H54 (cell line): Measurements from ENCODE around the gene TRAF5.
"Not testable (repeated sequence)": the region's sequence is repeated elsewhere in the genome, so short reads cannot be mapped to it uniquely, and the experiment has no call there.

Experiments used
- DNase-seq: peaks from one replicate; pipeline ENCODE4 v3.0.0; 2011; ENCODE audit warnings: low spot score, mixed read lengths; ENCODE audit not compliant: insufficient read length
- FAIRE-seq: peaks from 3 replicates; lab custom pipeline; 2011; peaks lifted over from hg19 to GRCh38; lab: Jason Lieb, UNC
- POLR2A ChIP-seq: IDR thresholded peaks from 2 replicates; pipeline ENCODE4 v1.6.1; 2011; ENCODE audit warnings: low read depth, mild to moderate bottlenecking, low read length

TRAF5 gene

DNA sequence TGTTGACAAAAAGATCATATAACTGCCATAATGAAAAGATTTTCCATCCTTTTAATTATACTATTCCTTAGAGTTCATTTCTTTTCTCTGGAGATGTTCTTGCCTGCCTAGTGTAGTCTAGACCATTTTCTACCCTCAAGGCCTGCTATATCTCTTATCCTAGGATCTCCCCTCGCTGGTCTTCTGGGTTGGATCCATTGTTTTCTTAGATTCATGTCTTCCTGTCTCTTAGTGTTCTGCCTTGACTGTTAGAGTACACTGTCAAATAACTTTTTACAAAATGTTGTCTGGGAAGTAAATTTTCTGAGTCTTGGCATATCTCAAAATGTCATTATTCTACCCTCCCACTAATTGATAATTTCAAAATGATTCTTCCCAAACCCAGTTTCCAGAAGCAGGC, 66.6 kb downstream of the TRAF5 start:
- TF ChIP-seq POLR2A: no peak
- FAIRE-seq: no peak
- no peak for DNase-seq

GRCh38 chr1:211398266-211398930, 71.8 kb downstream of the TRAF5 start:
- not testable (repeated sequence) for FAIRE-seq, DNase-seq

DNA sequence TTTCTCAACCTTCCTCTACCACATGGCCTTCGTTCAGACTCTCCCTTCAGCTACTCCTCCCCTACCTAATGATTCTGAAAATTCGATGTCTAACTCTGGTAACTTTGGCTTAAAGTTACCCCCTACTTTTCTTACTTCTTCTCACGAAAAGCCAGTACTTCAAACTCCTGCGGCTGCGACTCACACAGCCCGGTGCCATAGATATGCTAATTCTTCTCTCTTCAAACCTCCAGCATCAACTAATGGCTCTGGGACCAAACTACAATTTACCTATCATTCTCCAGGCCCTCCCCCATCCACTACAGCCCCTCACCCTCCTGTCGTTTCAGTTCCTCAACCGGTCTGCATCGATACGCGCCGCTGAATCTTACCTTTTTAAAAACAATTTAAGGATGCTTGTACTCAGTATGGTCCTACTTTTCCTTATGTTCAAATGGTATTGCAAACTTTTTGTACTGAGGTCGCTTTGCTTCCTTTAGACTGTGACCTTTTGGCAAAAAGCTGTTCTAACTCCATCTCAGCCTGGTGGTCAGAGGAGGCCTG, 73.3 kb downstream of the TRAF5 start:
- not testable (repeated sequence) for DNase-seq, FAIRE-seq

GRCh38 chr1:211401751-211402150, 75.1 kb downstream of the TRAF5 start:
- not testable (repeated sequence) for DNase-seq, FAIRE-seq

GRCh38 chr1:211406086-211406485, 79.5 kb downstream of the TRAF5 start:
- not testable (repeated sequence) for FAIRE-seq, DNase-seq

DNA sequence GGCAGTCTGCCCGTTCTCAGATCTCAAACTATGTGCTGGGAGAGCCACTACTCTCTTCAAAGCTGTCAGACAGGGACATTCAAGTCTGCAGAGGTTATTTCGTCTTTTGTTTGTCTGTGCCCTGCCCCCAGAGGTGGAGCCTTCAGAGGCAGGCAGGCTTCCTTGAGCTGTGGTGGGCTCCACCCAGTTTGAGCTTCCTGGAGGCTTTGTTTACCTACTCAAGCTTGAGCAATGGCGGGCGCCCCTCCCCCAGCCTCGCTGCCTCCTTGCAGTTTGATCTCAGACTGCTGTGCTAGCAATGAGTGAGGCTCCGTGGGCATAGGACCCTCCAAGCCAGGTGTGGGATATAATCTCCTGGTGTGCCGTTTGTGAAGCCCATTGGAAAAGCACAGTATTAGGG, 81.1 kb downstream of the TRAF5 start:
- DNase-seq, FAIRE-seq: not testable (repeated sequence)

DNA sequence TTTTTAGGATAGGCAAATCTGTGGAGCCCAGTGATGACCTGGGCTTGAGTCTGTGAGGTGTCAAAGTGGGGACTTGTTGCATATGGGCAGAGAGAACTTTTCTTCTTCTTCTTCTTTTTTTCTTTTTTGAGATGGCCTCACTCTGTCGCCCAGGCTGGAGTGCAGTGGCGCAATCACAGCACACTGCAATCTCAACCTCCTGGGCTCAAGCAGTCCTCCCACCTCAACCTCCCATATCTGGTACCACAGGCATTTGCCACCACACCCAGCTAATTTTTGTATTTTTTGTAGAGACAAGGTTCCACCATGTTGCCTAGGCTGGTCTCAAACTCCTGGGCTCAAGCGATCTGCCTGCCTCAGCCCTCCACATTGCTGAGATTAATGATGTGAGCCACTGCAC, 85.0 kb downstream of the TRAF5 start:
- no peak for TF ChIP-seq POLR2A
- DNase-seq: no peak
- no peak for FAIRE-seq

DNA sequence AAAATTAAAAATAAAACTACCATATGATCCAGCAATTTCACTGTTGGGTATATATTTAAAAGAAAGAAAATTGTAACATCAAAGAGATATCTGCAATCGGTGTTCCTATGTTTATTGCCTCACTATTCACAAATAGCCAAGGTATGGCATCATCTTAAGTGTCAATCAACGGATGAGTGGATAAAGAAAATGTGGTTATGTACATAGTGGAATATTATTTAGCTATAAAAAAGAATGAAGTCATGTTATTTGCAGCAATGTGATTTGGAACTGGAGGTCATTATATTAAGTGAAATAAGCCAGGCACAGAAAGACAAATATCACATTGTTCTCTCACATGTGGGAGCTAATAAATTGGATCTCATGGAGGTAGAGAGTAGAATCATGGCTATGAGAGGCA, 89.1 kb downstream of the TRAF5 start:
- DNase-seq (no peak), FAIRE-seq (no peak)
- no peak for TF ChIP-seq POLR2A

GRCh38 chr1:211416246-211416627, 89.6 kb downstream of the TRAF5 start:
- DNase-seq, FAIRE-seq: not testable (repeated sequence)

DNA sequence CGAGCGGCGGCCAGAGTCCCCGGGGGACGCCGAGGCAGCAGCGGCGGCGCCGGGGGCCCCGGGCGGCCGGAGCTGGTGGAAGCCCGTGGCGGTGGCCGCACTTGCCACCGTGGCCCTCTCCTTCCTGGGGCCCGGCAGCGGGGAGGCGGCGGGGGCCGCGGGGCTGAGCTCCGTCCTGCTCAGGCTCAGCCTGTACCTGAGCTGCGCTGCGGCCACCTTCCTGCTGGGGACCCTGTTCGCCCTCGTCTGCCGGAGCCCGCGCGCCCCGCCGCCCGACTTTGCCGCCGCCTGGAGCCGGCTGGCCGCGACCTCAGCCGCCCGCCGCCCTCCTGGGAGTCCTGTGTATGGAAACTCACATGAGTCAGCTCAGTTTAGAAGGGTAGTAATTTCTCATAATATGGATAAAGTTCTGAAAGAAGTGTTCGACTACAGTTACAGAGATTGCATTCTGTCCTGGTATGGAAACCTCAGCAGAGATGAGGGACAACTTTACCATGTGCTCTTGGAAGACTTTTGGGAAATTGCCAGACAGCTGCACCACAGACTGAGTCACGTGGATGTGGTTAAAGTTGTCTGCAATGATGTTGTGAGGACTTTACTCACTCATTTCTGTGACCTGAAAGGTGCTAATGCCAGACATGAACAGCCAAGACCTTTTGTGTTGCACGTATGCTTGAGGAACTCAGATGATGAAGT, 90.1 kb downstream of the TRAF5 start:
- DNase-seq: not testable (repeated sequence)

DNA sequence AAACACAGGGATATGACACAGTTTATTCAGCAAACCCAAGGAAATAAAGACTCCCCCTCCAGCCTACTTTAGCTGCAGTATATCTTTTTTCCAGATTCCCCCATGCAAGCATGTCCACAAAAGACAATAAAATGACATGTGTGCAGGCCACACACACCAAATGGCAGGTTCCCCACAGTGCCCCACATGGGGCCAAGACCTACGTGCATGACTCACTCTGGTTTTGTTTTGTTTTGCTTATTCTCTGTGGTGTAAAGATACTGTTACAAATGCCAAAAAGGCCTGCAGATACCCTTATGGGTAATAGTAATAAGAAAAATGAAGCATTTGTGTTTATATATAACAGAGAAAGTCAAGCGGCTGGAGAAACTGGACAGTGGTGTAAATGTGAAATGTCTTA, 93.8 kb downstream of the TRAF5 start:
- FAIRE-seq (peak; percentile 70), DNase-seq (peak; percentile 28)
- no peak for TF ChIP-seq POLR2A

More for the DNA sequence above, 90.1 kb downstream of the TRAF5 start:
- peak; percentile 99 for FAIRE-seq

GRCh38 chr1:211420845-211421454, 94.3 kb downstream of the TRAF5 start:
- FAIRE-seq: no peak
- TF ChIP-seq POLR2A: no peak
- no peak for DNase-seq

DNA sequence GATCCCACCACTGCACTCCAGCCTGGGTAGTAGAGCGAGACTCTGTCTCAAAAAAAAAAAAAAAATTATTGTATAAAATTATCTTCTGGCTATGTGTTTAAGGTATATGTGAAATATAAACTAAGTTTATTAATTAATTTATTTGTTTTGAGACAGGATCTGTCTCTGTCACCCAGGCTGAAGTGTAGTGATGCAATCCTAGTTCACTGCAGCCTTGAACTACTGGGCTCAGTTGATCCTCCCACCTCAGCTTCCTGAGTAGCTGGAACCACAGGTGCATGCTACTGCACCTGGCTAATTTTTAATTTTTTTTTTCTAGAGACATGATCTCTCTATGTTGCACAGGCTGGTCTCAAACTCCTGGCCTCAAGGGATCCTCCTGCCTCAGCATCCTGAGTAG, 97.4 kb downstream of the TRAF5 start:
- FAIRE-seq: no peak
- no peak for TF ChIP-seq POLR2A
- DNase-seq: no peak
